Activated T-helper 9 cell treated with anti-CD3 and anti-CD28 coated beads, Interleukin-2, amount 50 U/mL, for 16 hours (primary cell): Measurements from ENCODE around the gene TWIST1.

Source experiments
- DNase-seq: peaks from one replicate; pipeline ENCODE4 v3.0.0-alpha.2; 2020; ENCODE audit warnings: low read depth

TWIST1 gene

GRCh38 chr7:19094598-19095352, 22.7 kb downstream of the TWIST1 start:
- no peak for DNase-seq

GRCh38 chr7:19094138-19094537, 23.3 kb downstream of the TWIST1 start:
- no peak for DNase-seq

GRCh38 chr7:19091550-19092200, 25.8 kb downstream of the TWIST1 start:
- no peak for DNase-seq

- DNase-seq: no peak
Observed at GRCh38 chr7:19090526-19090925, 26.9 kb downstream of the TWIST1 start.

GRCh38 chr7:19089797-19090196, 27.6 kb downstream of the TWIST1 start:
- no peak for DNase-seq

- no peak for DNase-seq
Observed at GRCh38 chr7:19089378-19089777, 28.1 kb downstream of the TWIST1 start.

GRCh38 chr7:19080093-19080492, 37.3 kb downstream of the TWIST1 start:
- DNase-seq: no peak

GRCh38 chr7:19079066-19079465, 38.4 kb downstream of the TWIST1 start:
- DNase-seq: no peak

- DNase-seq: no peak
Observed at GRCh38 chr7:19069842-19070241, 47.6 kb downstream of the TWIST1 start.

GRCh38 chr7:19066170-19066569, 51.3 kb downstream of the TWIST1 start:
- DNase-seq: no peak
